22Rv1 (cell line): ENCODE measurements around the gene TRIM42.

Experiments used
- CTCF ChIP-seq: fragments of 450-650 bp; IDR thresholded peaks from 2 replicates; pipeline ENCODE4 v1.5.1; 2017; ENCODE audit warnings: mild to moderate bottlenecking
- ZFX ChIP-seq: fragments of 450-650 bp; IDR thresholded peaks from 2 replicates; pipeline ENCODE4 v1.6.1; 2017; ENCODE audit warnings: antibody characterized with exemption, borderline replicate concordance

- no peak for TF ChIP-seq CTCF
- TF ChIP-seq ZFX: no peak
These were observed 40.1 kb downstream of the TRIM42 start for GRCh38 chr3:140717921-140718320.
